ENCODE data around the gene DLG2. TPM values are rescaled to one million over a fixed set of nuclear protein-coding genes. Genes with fewer than 3 reads are reported as not detected.

Gene DLG2
- total and polyA plus RNA-seq, 2 of the 8 experiments (the other 6 are each of a cell fraction or from before 2014, with no cell fraction given): 1.7 to 14.3 TPM

- TF ChIP-seq, protein P1, sequence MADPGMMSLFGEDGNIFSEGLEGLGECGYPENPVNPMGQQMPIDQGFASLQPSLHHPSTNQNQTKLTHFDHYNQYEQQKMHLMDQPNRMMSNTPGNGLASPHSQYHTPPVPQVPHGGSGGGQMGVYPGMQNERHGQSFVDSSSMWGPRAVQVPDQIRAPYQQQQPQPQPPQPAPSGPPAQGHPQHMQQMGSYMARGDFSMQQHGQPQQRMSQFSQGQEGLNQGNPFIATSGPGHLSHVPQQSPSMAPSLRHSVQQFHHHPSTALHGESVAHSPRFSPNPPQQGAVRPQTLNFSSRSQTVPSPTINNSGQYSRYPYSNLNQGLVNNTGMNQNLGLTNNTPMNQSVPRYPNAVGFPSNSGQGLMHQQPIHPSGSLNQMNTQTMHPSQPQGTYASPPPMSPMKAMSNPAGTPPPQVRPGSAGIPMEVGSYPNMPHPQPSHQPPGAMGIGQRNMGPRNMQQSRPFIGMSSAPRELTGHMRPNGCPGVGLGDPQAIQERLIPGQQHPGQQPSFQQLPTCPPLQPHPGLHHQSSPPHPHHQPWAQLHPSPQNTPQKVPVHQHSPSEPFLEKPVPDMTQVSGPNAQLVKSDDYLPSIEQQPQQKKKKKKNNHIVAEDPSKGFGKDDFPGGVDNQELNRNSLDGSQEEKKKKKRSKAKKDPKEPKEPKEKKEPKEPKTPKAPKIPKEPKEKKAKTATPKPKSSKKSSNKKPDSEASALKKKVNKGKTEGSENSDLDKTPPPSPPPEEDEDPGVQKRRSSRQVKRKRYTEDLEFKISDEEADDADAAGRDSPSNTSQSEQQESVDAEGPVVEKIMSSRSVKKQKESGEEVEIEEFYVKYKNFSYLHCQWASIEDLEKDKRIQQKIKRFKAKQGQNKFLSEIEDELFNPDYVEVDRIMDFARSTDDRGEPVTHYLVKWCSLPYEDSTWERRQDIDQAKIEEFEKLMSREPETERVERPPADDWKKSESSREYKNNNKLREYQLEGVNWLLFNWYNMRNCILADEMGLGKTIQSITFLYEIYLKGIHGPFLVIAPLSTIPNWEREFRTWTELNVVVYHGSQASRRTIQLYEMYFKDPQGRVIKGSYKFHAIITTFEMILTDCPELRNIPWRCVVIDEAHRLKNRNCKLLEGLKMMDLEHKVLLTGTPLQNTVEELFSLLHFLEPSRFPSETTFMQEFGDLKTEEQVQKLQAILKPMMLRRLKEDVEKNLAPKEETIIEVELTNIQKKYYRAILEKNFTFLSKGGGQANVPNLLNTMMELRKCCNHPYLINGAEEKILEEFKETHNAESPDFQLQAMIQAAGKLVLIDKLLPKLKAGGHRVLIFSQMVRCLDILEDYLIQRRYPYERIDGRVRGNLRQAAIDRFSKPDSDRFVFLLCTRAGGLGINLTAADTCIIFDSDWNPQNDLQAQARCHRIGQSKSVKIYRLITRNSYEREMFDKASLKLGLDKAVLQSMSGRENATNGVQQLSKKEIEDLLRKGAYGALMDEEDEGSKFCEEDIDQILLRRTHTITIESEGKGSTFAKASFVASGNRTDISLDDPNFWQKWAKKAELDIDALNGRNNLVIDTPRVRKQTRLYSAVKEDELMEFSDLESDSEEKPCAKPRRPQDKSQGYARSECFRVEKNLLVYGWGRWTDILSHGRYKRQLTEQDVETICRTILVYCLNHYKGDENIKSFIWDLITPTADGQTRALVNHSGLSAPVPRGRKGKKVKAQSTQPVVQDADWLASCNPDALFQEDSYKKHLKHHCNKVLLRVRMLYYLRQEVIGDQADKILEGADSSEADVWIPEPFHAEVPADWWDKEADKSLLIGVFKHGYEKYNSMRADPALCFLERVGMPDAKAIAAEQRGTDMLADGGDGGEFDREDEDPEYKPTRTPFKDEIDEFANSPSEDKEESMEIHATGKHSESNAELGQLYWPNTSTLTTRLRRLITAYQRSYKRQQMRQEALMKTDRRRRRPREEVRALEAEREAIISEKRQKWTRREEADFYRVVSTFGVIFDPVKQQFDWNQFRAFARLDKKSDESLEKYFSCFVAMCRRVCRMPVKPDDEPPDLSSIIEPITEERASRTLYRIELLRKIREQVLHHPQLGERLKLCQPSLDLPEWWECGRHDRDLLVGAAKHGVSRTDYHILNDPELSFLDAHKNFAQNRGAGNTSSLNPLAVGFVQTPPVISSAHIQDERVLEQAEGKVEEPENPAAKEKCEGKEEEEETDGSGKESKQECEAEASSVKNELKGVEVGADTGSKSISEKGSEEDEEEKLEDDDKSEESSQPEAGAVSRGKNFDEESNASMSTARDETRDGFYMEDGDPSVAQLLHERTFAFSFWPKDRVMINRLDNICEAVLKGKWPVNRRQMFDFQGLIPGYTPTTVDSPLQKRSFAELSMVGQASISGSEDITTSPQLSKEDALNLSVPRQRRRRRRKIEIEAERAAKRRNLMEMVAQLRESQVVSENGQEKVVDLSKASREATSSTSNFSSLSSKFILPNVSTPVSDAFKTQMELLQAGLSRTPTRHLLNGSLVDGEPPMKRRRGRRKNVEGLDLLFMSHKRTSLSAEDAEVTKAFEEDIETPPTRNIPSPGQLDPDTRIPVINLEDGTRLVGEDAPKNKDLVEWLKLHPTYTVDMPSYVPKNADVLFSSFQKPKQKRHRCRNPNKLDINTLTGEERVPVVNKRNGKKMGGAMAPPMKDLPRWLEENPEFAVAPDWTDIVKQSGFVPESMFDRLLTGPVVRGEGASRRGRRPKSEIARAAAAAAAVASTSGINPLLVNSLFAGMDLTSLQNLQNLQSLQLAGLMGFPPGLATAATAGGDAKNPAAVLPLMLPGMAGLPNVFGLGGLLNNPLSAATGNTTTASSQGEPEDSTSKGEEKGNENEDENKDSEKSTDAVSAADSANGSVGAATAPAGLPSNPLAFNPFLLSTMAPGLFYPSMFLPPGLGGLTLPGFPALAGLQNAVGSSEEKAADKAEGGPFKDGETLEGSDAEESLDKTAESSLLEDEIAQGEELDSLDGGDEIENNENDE (IDR thresholded peaks at IDR 0.05; ENCODE audit: insufficient replicate concordance, low read length): no peak
- TF ChIP-seq SUZ12 (IDR thresholded peaks at IDR 0.05; ENCODE audit: low read length): no peak
- no peak for TF ChIP-seq CREB1 (IDR thresholded peaks at IDR 0.05)
- no peak for TF ChIP-seq ATF2 (IDR thresholded peaks at IDR 0.05; ENCODE audit: low read length)
- TF ChIP-seq ATF3 (IDR thresholded peaks at IDR 0.05; ENCODE audit: insufficient read depth, low read depth, low read length): no peak
Observed at GRCh38 chr11:84071851-84072250, 1555.3 kb downstream of the DLG2 start (continued).
